NB4 (cell line): ENCODE data around the gene EFCAB6.

Experiments used
- CTCF ChIP-seq: IDR thresholded peaks from one replicate; pipeline ENCODE4 v1.5.1; 2012; ENCODE audit warnings: low read depth, low read length
- POLR2A ChIP-seq: IDR thresholded peaks from 2 replicates; pipeline ENCODE4 v1.6.1; 2011; ENCODE audit warnings: mild to moderate bottlenecking; ENCODE audit not compliant: insufficient read length; ENCODE audit errors: extremely low read depth

GRCh38 chr22:43566561-43567332 lies 245.4 kb downstream of the EFCAB6 start:
- TF ChIP-seq POLR2A (no peak), CTCF (no peak)
